K562 (cell line): ENCODE data around the gene CXCL9. TPM values are rescaled to one million over a fixed set of nuclear protein-coding genes. Genes with fewer than 3 reads are reported as not detected.
"Not testable (repeated sequence)": the region's sequence is repeated elsewhere in the genome, so short reads cannot be mapped to it uniquely, and the experiment has no call there.

Experiments used
- ATAC-seq: fragments of 200-7000 bp; cut with Tn5 transposase; 3 replicates; pipeline ENCODE4 v1.9.1; 2020; ENCODE audit warnings: moderate library complexity
- BruUV-seq: library from RNA; stranded (reverse); fragments of 400-500 nt; replicated peaks from 2 replicates; lab custom pipeline; 2021; lab: Mats Ljungman, UMichigan
- CTCF ChIA-PET: fragments of 300-600 bp; formaldehyde crosslinking; extraction: SDS; loops from one replicate; lab custom pipeline; 2021; ENCODE audit warnings: low intra/inter-chr PET ratio; lab: Yijun Ruan, JAX
- POLR2A ChIA-PET: fragments of 300-600, 350-650 bp; sonication (Branson Sonifier 250); formaldehyde crosslinking; extraction: SDS; loops from one replicate; lab custom pipeline; 2021; ENCODE audit warnings: antibody characterized with exemption, inconsistent platforms; lab: Yijun Ruan, JAX
- DNase-seq, 4 experiments: peaks; one replicate each; pipeline versions ENCODE4 v3.0.0 to v3.0.0-alpha.2; 2011 to 2018; ENCODE audit warnings: low spot score in 3 of 4, mixed read lengths in 3 of 4; ENCODE audit errors: extremely low read depth in 1 of 4
- FAIRE-seq: peaks from 2 replicates; lab custom pipeline; 2011; peaks lifted over from hg19 to GRCh38; lab: Jason Lieb, UNC
- H2AFZ ChIP-seq: 2 replicates; pipeline ENCODE4 v1.6.0; 2011; ENCODE audit warnings: low read depth, low read length, control low read depth, inconsistent platforms
- H3K27ac ChIP-seq: fragments of 200-600 bp; 3 replicates; pipeline ENCODE4 v1.8.0; 2011; ENCODE audit warnings: low read depth, mild to moderate bottlenecking, control low read depth, inconsistent platforms, low read length, moderate library complexity, mixed read lengths; ENCODE audit errors: extremely low read depth
- H3K27me3 ChIP-seq, 2 experiments: fragments of 300-600 bp in 1 of 2; 2 replicates in 1 of 2; 3 replicates in 1 of 2; pipeline versions ENCODE4 v1.6.0 to v1.8.0; 2011; ENCODE audit warnings: inconsistent platforms in 2 of 2, low read length in 2 of 2, mild to moderate bottlenecking in 1 of 2, mixed read lengths in 1 of 2, moderate library complexity in 1 of 2; ENCODE audit not compliant: control insufficient read depth in 2 of 2, insufficient read depth in 2 of 2
- H3K36me3 ChIP-seq: fragments of 300-600 bp; 3 replicates; pipeline ENCODE4 v1.8.0; 2011; ENCODE audit warnings: mild to moderate bottlenecking, low read length, inconsistent platforms; ENCODE audit not compliant: control insufficient read depth, insufficient read depth
- H3K4me1 ChIP-seq, 2 experiments: fragments of 200-600 bp in 1 of 2; replicated peaks in 1 of 2; 2 replicates in 1 of 2; 3 replicates in 1 of 2; pipeline versions ENCODE4 v1.5.1 to v1.8.0; 2011; ENCODE audit warnings: inconsistent platforms in 2 of 2, low read length in 2 of 2, mild to moderate bottlenecking in 1 of 2, mixed read lengths in 1 of 2, moderate library complexity in 1 of 2; ENCODE audit not compliant: control insufficient read depth in 2 of 2, insufficient read depth in 2 of 2
- H3K4me2 ChIP-seq: 2 replicates; pipeline ENCODE4 v1.6.1; 2011; ENCODE audit warnings: low read length, control low read depth, inconsistent platforms, mixed read lengths; ENCODE audit not compliant: insufficient read depth
- H3K4me3 ChIP-seq: fragments of 200-600 bp; sonication (generic), shearing (Covaris generic); 2 replicates; pipeline ENCODE4 v1.5.1; 2016; ENCODE audit warnings: control low read depth, inconsistent platforms
- H3K79me2 ChIP-seq: fragments of 200-600 bp; 3 replicates; pipeline ENCODE4 v1.8.0; 2011; ENCODE audit warnings: low read length, inconsistent platforms; ENCODE audit not compliant: control insufficient read depth, insufficient read depth
- H3K9ac ChIP-seq, 2 experiments: 2 replicates each; pipeline versions ENCODE4 v1.6.0 to v1.6.1; 2011; ENCODE audit warnings: low read depth in 2 of 2, low read length in 2 of 2, control low read depth in 1 of 2, inconsistent platforms in 1 of 2, mild to moderate bottlenecking in 1 of 2, mixed read lengths in 1 of 2; ENCODE audit not compliant: insufficient read depth in 1 of 2
- H3K9me1 ChIP-seq: one replicate; pipeline ENCODE4 v1.6.0; 2011; ENCODE audit warnings: inconsistent platforms, mild to moderate bottlenecking, low read length, moderate library complexity; ENCODE audit not compliant: control insufficient read depth, insufficient read depth
- H3K9me3 ChIP-seq: replicated peaks from 2 replicates; pipeline ENCODE4 v1.5.1; 2011; ENCODE audit warnings: low read depth, low read length, inconsistent platforms; ENCODE audit not compliant: control insufficient read depth, insufficient read depth
- H4K20me1 ChIP-seq: replicated peaks from 2 replicates; pipeline ENCODE4 v1.6.1; 2011; ENCODE audit warnings: low read length, inconsistent platforms, mixed read lengths; ENCODE audit not compliant: control insufficient read depth, insufficient read depth
- BCOR ChIP-seq: fragments of 450-650 bp; IDR thresholded peaks from 2 replicates; pipeline ENCODE4 v1.6.1; 2016
- WGBS: fragments of 100-300 bp; shearing (Covaris generic); methylation state at CpG from one replicate; pipeline ENCODE4 v1.1.6; 2016; ENCODE audit warnings: low coverage, mixed read lengths; ENCODE audit not compliant: insufficient coverage; ENCODE audit errors: missing lambda C conversion rate; 5-methylcytosine and 5-hydroxymethylcytosine counted together
- in situ Hi-C: fragments of 300-500 bp; cut with MboI; formaldehyde crosslinking; loops from 4 replicates; pipeline ENCODE4 v1.15.0; 2018; ENCODE audit warnings: inconsistent platforms, mixed read lengths
- intact Hi-C: fragments of 100-400 bp; cut with micrococcal nuclease; formaldehyde crosslinking; loops from 2 replicates; pipeline ENCODE4 v1.14.2; 2022
- polyA plus RNA-seq, 8 experiments: library from polyadenylated mRNA; depleted of rRNA in 4 of 8; stranded (reverse) in 5 of 8; unstranded in 3 of 8; fragments of >200 nt; fragmentation: Nextera tagmentation in 2 of 8; fragmentation: Illumina TruSeq in 1 of 8; extraction: Ambion mirVana in 2 of 8; extraction: Trizol in 1 of 8; gene quantifications; 2 replicates each; pipeline versions ENCODE4 v1.2.1 to v1.2.3, GENCODE V29; 2011 to 2014; ENCODE audit warnings: inconsistent platforms in 1 of 8, missing spikeins in 1 of 8
- total RNA-seq, 7 experiments: library from RNA; depleted of rRNA in 6 of 7; stranded (reverse); fragments of >200 nt in 6 of 7; fragmentation: Illumina TruSeq in 2 of 7; extraction: Trizol in 2 of 7; gene quantifications; 2 replicates each; pipeline versions ENCODE4 v1.2.1 to v1.2.3, GENCODE V29; 2011 to 2021; ENCODE audit warnings: low replicate concordance in 1 of 7

Gene CXCL9
- total and polyA plus RNA-seq, 9 of the 15 experiments (the other 6 are each of a cell fraction or from before 2014, with no cell fraction given) = not detected

GRCh38 chr4:75962072-75962471 lies 45.2 kb downstream of the CXCL9 start:
- in situ Hi-C loops = not testable (repeated sequence)

GRCh38 chr4:75958546-75958945 lies 48.8 kb downstream of the CXCL9 start:
- FAIRE-seq, intact Hi-C loops: not testable (repeated sequence)

More at GRCh38 chr4:75962072-75962471, 45.2 kb downstream of the CXCL9 start:
- peak; percentile 50 for TF ChIP-seq BCOR
- POLR2A ChIA-PET, H3K9ac ChIP-seq, H3K27me3 ChIP-seq, intact Hi-C loops, H3K79me2 ChIP-seq, H3K27ac ChIP-seq, H3K4me1 ChIP-seq, H2AFZ ChIP-seq, H3K9me3 ChIP-seq, ATAC-seq, H3K9me1 ChIP-seq, FAIRE-seq, H4K20me1 ChIP-seq, CTCF ChIA-PET, H3K4me2 ChIP-seq, H3K4me3 ChIP-seq, DNase-seq: not testable (repeated sequence)
- 96% methylated on average over 2 of the region's 4 CpGs for WGBS
- TSS peak; percentile 22 for BruUV-seq
- peaks cover 83% of the 10 kb centered on the region for H3K36me3 ChIP-seq

GRCh38 chr4:75954811-75955210 lies 52.5 kb downstream of the CXCL9 start:
- DNase-seq, H3K9ac ChIP-seq, FAIRE-seq, H3K27ac ChIP-seq, intact Hi-C loops, CTCF ChIA-PET, H3K4me3 ChIP-seq, H3K79me2 ChIP-seq, H3K27me3 ChIP-seq, H3K9me1 ChIP-seq, BruUV-seq, H3K9me3 ChIP-seq, ATAC-seq, in situ Hi-C loops, H3K4me2 ChIP-seq, H4K20me1 ChIP-seq, H2AFZ ChIP-seq, H3K4me1 ChIP-seq: not testable (repeated sequence)
- POLR2A ChIA-PET = interaction anchor here (0.6 kb wide), 1 partner anchor 11 kb away, joined by 3 read pairs; no protein-coding TSS in a partner anchor
- H3K36me3 ChIP-seq = peaks cover 90% of the 10 kb centered on the region
- WGBS = 62% methylated on average over 5 of the region's 5 CpGs

More at GRCh38 chr4:75958546-75958945, 48.8 kb downstream of the CXCL9 start:
- H3K9me3 ChIP-seq, H2AFZ ChIP-seq, H3K4me2 ChIP-seq, CTCF ChIA-PET, H3K27ac ChIP-seq, H3K9me1 ChIP-seq, POLR2A ChIA-PET, DNase-seq, H3K27me3 ChIP-seq, H3K4me1 ChIP-seq, in situ Hi-C loops, H4K20me1 ChIP-seq, H3K79me2 ChIP-seq, H3K4me3 ChIP-seq, BruUV-seq, H3K9ac ChIP-seq, ATAC-seq: not testable (repeated sequence)
- peaks cover 79% of the 10 kb centered on the region for H3K36me3 ChIP-seq
- WGBS = 74% methylated on average over 2 of the region's 7 CpGs
